GM21528 (cell line): ENCODE data around the gene HGS.

Experiments used
- ATAC-seq: cut with Tn5 transposase; IDR thresholded peaks from one replicate; pipeline ENCODE4 v1.9.1; 2021; ENCODE audit warnings: mild to moderate bottlenecking, moderate library complexity; ENCODE audit not compliant: unreplicated experiment, low FRiP score

HGS gene

DNA sequence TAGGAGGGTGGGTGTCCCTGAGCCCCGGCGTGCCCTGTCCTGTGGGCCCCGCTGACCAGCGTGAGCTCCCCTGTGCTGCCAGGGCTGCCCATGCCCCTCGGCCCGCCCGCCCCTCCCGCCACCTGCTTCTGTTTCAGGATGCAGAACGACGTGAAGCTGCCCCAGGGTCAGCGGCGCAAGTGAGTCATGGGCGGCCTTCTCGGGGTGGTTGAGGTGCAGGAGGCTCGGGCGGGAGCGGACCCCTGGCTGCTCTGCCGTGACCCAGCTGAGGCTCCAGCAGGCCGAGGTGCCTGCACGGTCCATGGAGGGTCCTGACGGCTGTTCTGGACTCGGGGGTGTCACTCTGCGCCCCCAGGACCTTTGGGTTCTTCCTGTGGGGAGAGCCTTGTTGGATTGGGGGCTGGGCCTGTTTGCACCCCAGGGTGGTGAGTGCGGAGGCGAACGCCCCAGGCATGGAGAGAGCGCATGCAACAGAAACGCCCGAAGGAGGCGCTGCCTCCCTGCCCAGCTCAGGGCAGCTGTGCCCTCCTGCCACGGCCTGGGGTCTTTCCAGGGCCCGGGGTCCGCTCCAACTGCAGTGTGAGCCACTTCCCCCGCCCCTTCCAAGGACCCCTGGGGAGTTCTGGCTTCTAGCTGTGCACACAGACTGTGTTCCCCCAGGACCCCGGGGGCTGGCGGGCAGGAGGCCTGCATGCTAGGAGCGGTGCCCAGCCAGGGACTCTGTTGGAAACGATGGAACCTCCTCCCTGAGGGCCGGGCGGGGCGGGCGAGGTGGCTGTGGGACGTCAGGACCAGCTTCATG, 32.3 kb downstream of the HGS start:
- ATAC-seq = no peak

DNA sequence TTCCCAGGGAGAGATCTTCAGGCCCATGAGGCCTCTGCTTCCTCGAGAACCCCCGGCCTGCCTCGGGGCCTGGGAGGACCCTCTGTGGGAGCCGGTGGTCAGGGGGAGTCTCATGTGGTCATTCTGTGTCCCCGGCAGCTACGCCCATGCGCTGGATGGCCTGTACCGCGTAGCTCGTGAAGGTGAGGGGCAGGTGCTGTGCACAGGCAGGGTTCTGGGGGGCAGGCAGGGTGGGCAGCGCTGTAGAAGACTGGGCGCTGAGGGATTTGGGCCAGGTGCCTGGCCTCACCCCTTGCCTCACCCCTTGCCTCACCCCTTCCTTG, 32.8 kb downstream of the HGS start:
- no peak for ATAC-seq

DNA sequence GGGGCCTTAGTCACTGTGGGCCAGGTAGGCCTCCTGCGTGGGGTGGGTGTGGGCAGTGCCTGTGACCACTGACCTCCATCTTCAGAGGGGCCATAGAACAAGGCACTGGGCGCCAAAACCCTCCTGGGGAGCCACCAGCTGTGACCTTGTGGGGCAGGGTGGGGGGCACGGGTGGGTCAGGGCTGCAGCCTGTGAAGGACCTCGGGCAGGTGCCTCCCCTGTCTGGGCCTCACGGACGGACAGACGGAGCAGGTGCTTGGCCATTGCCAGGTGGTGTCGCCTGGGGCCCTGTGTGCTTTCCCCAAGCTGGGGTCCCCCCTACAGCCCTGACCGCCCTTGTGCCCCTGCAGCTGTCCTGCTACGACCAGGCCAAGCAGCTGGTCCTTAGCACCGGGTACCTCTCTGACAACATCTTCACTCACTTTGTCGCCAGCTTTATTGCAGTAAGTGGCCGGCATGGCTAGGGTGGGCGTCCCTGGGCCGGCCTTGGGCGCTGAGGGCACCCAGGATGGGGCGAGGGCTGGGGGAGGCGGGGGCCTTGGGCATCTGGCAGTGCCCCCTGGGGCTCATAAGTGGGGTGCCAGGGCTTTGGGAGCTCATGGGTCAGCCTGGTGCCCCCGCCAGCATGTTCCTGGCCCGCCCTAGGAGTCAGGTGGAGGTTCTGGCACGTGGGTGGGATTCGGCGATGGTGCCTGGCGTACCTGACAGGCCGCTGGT, 33.4 kb downstream of the HGS start:
- ATAC-seq = no peak

DNA sequence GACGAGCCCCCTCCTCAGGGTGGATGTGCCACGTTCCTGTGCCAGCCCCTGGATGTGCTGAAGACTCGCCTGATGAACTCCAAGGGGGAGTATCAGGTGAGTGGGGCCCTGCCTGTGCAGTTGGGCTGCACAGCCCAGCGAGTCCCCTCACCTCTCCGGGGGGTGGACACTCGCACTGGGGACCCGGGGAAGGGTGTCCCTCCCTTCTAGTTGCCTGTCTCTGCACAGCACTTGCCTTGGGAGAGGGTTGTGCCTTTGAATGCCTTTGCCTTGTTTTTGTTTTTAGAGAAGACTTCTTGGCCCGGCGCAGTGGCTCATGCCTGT, 33.9 kb downstream of the HGS start:
- ATAC-seq = no peak

DNA sequence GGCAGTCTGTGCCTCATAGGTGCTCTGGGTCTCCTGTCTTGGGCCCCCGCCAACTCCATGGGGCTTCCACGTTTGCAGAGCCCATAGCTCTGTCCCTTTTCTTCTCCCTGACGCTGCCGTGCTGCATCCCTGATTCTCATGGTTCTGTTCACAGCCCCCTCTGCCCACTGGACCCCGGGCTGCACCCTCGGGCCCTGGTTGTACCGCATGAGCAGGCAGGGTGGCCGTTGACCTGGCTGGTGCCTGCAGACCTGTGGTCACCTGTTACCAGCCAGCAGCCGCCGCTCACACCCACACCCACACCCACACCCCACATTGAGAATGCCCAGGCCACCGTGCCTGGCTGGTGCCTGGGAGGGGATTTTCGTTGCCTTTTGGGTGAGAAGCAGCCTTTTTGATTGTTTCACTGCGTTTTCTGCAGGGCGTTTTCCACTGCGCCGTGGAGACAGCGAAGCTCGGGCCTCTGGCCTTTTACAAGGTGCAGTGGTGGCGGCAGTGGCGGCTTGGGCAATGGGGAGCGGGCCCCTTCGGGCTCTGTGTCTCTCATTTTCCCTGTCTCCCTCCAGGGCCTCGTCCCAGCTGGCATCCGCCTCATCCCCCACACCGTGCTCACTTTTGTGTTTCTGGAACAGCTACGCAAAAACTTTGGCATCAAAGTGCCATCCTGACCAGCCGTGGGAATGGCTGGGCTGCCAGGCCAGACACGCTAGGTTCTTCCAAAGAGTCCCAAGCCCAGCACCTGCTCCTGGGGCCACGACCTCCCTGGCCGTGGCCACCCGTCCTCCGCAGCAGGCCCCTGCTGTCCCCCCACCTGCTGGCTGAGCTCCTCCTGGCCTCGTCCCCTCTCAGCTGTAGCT, 35.8 kb downstream of the HGS start:
- no peak for ATAC-seq

DNA sequence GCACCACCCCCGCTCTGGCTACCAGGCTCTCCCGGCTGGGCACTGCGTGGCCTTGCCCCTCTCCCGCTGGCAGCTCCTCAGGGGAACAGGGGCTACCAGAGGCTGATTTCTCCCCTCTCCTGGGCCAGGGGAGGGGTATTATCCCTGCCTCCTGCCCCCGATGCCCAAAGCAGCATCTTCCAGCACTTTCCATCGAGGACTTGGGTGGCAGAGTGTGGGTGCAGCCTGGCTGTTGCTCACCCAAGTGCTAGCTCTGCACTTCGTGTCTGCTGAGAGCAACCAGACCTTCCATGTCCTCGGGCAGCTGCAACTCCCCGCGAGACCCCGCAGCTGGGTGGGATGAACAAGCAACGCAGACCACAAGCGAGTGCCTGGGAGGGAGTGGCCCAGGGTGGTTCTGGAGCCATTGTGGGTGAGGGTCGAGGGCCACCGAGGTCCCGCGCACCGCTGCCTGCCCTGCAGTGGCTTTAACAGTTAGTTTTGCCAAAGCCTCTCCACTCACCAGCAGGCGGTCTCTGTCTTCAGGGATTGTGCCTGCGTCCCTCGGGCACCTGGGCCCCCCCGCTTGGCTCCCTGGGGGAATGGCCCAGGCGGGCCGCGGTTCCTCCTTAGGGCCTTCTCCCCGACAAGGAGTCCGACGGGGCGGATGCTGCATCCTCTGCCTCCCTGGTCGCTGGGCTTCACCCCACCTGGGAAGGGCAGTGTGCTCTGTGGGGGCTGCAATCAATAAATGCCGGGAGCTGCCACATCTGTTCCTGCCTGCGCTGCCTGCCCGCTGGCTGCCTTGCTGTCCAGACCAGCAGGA, 36.7 kb downstream of the HGS start:
- no peak for ATAC-seq

DNA sequence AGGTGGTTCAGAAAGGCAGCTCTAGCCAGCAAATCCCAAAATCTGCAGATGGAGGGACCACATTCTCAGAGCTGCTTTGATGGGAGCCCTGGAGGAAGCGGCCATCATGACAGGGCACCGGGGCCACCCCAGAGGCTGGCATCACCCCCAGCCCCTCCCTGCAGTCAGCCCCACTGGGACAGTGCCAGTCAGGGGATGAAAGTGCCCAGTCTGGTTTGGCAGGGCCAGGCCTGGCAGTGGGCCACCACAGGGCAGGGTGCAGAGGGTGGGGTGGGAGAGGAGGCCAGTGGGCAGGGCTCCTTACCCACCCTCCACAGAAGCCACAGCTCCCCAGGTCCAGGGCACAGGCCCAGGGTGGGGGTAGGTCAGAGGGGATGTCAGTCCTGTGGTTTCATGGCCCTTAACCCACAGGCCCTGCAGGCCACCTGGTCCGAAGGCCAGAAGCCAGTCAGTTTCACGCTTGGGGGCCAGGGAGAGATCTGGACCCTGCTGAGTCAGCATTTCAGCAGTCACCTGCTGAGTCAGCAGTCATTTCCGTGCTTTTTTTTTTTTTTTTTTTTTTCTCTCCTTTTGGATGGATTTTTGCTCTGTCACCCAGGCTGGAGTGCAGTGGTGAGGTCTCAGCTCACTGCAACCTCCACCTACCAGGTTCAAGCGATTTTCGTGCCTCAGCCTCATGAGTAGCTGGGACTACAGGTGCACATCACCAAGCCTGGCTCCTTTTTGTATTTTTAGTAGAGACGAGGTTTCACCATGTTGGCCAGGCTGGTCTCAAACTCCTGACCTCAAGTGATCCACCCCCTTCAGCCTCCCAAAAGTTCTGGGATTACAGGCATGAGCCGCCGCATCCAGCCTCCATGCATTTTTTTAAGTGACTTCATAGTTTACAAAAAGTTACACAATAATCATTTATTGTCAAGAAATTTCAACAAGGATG, 38.6 kb downstream of the HGS start:
- no peak for ATAC-seq

DNA sequence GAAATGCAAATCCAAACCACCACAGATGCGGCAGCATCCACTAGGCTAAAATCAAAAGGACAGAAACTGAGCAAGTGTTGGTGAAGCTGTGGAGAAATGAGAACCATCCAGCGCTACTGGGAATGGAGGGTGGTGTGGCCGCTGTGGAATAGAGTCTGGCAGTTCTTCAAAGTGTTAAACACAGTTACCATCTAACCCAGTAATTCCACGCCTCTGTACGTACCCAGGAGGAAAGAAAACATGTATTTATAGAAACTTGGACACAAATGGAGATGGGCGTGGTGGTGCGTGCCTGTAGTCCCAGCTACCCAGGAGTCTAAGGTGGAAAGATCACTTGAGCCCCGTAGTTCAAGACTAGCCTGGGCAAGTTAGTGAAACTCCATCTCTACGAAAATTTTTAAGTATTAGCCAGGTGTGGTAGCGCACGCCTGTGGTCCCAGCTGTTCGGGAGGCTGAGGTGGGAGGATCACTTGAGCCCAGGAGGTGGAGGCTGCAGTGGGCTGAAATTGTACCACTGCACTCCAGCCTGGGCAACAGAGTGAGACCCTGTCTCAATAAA, 39.9 kb downstream of the HGS start:
- no peak for ATAC-seq

DNA sequence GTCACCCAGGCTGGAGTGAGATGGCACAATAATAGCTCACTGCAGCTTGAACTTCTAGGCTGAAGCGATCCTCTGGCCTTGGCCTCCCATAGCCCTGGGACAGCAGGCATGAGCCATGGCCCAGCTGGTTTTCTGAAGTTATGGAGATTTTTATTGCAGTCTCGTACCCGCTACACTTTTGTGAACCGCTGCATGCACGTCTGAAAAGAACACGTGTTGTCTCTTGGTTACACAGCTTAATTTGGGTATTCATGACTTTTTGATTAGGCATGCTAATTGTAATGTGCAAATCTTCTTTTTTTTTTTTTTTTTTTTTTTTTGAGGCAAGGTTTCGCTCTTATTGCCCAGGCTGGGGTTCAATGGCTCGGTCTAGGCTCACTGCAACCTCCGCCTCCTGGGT, 41.6 kb downstream of the HGS start:
- no peak for ATAC-seq

DNA sequence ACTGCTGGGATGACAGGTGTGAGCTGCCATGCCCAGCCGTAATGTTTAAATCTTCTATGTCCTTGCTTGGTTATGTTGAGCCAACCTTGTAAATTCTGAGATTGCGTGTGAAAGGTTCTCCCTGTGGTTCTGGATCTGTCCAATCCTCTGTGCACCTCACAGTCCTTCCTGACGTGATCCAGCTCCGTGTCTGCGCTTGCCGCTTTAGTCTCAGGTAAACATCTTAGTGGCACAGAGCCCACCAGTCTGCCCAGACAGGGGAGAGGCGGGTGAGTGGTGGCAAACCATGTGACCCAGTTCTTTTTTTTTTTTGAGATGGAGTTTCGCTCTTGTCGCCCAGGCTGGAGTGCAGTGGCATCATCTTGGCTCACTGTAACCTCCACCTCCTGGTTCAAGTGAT, 42.2 kb downstream of the HGS start:
- no peak for ATAC-seq

DNA sequence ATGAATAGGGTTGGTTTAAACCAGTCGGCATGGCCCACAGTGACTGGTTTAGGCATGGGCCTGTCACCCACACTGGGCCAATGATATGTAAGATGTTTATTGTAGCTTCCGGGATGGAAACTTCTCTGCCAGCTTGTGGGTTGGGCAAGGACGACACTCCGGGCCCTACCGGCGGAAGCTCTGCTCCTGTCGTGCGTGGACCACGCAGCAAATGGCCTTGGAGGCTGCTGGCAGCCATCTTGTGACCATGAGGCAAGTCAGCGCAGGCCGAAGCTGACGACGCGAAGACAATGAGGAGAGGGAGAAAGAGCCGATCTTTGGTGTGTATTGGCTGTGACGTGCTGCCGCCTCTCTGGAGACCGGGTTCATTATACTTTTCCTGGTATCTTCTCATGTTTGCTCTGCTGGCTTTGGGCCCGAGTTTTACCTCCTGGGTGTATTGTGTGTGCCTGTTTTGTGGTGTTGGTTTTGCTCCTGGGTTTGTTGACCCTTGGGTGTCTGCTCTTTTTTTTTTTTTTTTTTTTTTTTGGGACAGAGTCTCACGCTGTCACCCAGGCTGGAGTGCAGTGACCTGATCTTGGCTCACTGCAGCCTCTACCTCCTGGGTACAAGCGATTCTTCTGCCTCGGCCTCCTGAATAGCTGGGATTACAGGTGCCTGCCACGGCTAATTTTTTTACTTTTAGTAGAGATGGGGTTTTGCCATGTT, 43.7 kb downstream of the HGS start:
- ATAC-seq = no peak

DNA sequence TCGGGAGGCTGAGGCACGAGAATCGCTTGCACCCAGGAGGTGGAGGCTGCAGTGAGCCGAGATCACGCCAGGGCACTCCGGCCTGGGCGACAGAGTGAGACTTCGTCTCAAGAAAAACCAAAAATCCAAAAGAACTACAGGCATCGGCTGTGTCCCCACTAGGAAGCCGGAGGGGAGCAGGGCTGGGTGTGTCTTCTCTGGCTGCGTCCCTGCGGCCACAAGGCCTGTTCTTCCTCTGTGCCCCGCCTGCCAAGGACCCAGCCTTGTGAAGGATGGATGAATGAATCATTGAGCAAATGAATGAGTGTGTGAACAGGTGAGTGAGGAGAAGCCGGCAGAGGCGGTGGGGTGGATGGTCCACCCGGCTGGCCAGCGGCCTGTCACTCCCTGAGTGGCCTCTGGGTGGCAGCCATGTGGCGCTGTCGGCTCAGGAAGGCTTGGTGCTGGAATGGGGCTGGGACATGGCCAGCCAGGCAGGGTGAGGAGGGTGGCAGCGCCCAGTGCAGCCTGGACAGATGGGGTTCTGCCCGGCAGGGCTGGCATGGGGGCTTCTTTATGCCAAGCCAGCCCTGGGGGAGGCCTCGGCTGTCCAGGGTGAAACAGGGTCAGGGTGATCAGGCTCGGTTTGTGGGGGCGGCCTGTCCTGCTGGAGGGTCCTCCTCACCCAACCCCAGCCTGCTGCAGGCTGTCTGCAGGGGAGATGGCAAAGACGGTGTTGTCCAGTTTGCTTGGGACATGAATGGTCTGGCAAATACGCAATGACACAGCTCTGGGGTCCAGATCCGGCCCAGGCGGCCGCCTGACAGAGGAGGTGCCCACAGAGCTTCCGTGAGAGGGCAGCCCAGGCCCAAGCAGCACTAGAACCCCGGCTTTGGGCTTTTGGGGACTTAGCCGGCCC, 49.9 kb downstream of the HGS start:
- no peak for ATAC-seq

DNA sequence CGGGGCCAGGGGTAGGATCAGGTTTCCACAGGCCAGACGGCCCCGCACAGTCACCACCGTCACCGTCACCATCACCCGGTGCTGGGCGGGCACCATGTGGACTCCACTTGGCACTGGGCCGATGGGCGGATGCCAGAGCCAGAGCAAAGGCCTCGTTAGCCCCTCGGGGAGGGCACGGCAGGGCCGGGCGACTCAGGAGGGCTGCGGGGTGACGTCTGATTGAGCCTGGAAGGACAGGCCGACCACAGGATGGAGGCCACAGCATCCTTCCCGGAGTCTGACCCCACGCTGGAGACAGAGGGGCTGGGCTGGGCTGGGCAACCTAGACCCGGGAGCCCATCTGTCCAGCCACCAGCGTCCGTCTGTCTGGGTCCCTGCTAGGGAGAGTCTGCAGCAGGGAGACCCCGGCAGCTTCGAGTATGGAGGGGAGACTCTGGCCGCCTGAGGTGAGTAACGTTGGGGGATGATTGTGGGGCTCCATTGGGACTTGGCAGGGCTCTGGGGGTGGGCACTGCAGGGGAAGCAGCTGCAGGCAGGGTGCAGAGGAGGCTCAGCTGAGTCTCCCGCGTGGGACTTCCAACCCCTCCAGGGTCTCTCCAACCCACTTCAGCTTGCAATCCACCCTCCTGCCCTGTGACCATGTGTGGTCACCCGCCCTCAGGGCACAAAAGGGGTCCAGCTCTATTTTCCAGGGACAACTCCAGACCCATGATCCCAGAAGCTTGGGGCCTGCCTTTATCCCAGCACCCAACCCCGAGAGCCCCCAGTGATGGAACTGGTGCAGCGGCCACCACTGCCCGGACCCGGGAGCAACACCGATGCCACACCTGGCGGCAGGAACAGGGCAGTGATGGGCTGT, 50.8 kb downstream of the HGS start:
- no peak for ATAC-seq

DNA sequence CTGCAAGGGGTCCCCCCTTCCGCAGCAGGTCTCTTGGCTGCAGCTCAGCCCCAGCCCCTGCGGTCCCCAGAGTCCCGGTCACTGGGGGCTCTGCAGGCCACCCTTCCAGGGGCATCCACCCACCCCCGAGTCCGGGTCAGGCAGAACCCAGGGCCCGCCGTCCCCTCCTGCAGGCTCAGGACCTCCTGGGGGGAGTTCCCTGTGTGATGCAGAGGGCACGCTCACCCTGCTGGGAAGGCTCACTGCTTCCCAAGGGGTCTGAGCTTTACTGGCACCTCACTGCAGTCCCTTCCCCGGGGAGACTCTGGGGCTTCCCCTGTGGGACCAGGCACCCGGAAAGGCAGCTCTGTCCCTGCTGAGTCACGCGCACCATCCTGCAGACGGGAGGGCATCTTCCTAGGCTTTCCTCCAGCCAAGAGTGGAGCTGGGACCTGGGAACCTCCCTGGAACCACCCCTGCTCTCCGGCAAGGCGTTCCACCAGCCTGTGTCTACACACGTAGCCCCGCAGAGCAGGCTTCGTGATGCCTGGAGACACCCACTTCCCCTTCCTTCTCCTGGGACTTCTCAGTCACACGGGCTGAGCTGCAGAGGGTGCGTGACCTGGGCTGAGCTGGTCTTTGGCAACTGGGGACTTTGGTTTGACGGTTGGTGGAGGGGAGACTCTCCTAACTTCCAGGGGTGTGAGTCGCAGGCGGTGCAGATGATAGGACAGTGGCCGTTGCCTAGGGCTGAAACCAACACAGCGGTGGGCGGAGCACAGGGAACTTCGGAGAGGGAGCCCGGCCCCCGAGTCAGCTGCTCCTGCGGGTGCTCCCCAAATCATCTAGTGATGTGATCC, 51.7 kb downstream of the HGS start:
- no peak for ATAC-seq

DNA sequence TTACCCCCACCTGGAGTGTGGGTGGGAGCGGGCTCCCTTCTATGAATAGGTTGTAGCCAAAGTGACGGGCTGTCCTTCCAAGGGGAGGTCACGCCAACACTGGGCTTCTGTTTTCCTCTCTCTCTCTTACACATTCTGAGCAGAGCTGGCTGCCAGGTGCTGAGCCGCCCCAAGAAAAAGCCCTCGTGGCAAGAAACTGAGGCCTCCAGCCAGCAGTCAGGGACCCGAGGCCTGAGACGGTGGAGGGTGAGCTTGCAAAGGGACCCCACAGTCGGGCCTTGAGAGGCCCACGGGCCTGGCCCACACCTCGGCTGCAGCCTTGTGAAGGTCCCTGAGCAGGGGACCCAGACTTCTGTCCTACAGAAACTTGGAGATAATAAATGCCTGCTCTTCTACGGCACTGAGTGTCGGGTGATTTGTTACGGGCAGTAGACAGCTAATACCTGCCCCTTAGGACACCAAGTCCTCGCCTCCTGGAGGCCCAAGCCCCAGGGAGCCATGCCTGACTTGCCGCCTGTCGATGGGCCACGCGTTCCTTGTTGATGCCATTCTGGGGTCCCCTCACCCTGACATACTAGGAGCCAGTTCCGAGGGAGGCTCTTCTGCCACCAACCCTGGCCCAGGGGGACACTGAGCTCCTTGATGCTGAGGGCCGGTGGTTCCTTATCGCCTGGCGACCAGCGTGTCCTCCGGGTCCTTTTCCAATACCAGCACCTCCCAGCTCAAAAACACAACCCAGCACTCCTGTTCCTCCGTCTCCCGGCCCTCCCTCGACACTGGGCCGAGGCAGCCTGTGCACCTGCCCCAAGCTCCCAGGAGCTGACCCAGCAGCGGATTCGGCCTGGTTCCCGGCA, 54.4 kb downstream of the HGS start:
- ATAC-seq = no peak
